ENCODE measurements around the gene TPRN.

Gene TPRN

DNA sequence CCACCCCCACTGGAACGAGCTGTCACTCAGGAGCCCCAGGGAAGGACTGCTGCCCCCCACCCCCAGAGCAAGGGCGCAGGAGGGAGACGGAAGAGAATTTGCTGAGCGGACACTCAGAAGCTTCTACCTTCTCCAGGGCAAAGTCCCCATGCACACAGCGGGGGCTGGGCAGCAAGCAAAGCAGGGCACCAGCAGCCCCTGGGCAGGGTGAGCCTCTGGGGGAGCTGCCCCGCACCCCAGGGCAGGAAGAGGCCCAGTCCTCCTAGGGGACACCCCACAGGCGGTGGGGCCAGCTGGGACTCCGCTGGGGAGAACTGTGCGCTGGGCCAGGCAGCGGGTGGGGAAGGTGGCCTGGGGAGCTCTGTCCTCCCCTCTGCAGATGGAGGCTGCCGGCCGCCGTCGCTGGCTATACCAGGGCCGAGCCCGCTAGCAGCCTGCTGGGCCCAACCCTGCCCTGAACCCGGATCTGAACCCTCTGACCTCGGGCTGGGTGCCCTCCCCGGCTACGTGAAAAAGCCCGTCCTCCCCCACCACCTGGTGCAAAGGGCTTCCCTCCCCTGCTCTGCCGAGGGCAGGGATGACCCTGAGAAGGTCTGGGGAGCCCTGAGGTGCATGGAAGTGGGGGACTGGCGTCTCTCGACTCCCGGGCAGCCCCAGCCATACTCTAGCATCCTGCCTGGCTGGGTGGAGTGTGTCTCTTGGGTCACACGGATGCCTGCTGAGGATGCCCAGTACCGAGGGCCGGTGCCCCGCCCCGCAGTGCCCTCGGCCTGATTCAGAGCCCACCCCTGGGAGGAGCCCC is 29.6 kb upstream of the TPRN start:
- TF ChIP-seq POLR2AphosphoS5 (IDR thresholded peaks at IDR 0.05; ENCODE audit: low read depth, low read length) = no peak
- TF ChIP-seq, protein P1, sequence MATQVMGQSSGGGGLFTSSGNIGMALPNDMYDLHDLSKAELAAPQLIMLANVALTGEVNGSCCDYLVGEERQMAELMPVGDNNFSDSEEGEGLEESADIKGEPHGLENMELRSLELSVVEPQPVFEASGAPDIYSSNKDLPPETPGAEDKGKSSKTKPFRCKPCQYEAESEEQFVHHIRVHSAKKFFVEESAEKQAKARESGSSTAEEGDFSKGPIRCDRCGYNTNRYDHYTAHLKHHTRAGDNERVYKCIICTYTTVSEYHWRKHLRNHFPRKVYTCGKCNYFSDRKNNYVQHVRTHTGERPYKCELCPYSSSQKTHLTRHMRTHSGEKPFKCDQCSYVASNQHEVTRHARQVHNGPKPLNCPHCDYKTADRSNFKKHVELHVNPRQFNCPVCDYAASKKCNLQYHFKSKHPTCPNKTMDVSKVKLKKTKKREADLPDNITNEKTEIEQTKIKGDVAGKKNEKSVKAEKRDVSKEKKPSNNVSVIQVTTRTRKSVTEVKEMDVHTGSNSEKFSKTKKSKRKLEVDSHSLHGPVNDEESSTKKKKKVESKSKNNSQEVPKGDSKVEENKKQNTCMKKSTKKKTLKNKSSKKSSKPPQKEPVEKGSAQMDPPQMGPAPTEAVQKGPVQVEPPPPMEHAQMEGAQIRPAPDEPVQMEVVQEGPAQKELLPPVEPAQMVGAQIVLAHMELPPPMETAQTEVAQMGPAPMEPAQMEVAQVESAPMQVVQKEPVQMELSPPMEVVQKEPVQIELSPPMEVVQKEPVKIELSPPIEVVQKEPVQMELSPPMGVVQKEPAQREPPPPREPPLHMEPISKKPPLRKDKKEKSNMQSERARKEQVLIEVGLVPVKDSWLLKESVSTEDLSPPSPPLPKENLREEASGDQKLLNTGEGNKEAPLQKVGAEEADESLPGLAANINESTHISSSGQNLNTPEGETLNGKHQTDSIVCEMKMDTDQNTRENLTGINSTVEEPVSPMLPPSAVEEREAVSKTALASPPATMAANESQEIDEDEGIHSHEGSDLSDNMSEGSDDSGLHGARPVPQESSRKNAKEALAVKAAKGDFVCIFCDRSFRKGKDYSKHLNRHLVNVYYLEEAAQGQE (IDR thresholded peaks at IDR 0.05; ENCODE audit: insufficient read depth in 1 of 2, low read depth in 2 of 2, low read length in 2 of 2) = no peak
- TF ChIP-seq TAF1 (IDR thresholded peaks at IDR 0.05; ENCODE audit: borderline replicate concordance, insufficient read depth, low read length) = no peak
- no peak for TF ChIP-seq SIN3A (IDR thresholded peaks at IDR 0.05; ENCODE audit: borderline replicate concordance, insufficient read depth, low read length)
- no peak for TF ChIP-seq FOXP2 (optimal IDR thresholded peaks at IDR 0.05; ENCODE audit: borderline replicate concordance, extremely low read depth, extremely low read length, insufficient read depth)

DNA sequence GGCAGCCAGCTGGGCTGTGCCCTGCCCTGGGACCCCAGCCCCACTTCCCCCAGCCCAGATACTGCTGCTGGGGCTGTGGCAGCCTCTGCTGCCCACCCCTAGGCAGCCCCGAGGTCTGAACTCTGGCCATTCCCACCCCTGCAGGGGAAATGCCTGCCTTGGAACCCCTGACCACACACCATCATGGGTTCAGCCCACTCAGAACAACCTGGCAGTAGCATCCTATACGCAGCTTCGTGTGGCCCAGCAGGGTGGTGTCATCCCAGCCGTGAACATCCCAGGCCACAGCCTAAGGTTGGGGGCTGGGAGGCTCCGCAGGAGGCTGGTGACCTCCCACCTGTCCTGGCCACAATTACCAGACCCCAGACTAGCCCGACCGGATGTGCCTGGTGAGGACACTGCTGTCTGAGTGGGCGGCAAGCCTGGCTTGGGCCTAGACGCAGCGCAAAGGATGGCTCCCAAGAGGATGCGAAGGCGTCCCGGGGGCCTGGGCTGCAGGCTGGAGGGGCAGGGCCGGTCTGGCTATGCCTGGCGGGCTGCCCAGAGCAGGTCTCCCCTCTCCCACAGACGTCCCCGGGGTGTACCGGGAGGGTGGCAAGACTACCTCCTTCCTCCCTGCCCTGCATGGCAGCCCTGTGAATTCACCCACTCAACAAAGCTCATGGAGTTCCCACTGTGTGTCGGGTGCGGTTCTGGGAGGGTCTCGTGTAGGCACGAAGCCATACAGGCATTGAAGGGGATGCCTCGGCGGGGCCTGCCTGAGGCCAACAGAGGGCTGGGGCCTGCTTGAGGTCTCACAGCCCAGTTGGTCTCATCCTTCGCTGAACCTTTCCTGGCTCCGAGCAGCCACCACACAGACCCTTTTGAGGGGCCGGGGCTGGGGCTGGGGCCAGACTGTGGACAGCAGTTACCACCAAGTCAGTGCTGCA is 28.7 kb upstream of the TPRN start:
- TF ChIP-seq, protein P1 (IDR thresholded peaks at IDR 0.05; ENCODE audit: insufficient read depth in 1 of 2, low read depth in 2 of 2, low read length in 2 of 2) = no peak
- no peak for TF ChIP-seq TAF1 (IDR thresholded peaks at IDR 0.05; ENCODE audit: borderline replicate concordance, insufficient read depth, low read length)
- no peak for TF ChIP-seq FOXP2 (optimal IDR thresholded peaks at IDR 0.05; ENCODE audit: borderline replicate concordance, extremely low read depth, extremely low read length, insufficient read depth)
- TF ChIP-seq SIN3A (IDR thresholded peaks at IDR 0.05; ENCODE audit: borderline replicate concordance, insufficient read depth, low read length) = no peak
- no peak for TF ChIP-seq POLR2AphosphoS5 (IDR thresholded peaks at IDR 0.05; ENCODE audit: low read depth, low read length)

DNA sequence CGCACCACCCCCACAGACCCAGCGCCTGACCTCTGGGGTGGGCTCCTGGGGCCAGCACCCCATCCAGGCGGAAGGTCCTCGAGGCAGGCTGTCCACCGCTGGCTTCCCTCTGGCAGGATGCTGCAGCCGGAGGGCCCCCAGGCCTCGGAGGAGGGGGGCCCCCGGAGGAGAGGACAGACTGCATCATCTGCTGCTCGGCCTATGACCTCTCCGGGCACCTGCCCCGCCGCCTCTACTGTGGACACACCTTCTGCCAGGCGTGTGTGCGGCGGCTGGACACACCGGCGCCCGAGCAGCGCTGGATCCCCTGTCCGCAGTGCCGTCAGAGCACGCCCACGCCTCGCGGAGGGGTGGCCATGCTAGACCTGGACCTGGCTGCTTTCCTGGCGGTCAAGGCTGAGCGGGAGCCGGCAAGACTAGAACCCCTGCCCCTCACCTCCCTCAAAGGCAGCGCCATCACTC is 28.0 kb upstream of the TPRN start:
- TF ChIP-seq TAF1 (IDR thresholded peaks at IDR 0.05; ENCODE audit: borderline replicate concordance, insufficient read depth, low read length) = no peak
- TF ChIP-seq, protein P1 (IDR thresholded peaks at IDR 0.05; ENCODE audit: insufficient read depth in 1 of 2, low read depth in 2 of 2, low read length in 2 of 2) = no peak
- TF ChIP-seq SIN3A (IDR thresholded peaks at IDR 0.05; ENCODE audit: borderline replicate concordance, insufficient read depth, low read length) = no peak
- TF ChIP-seq POLR2AphosphoS5 (IDR thresholded peaks at IDR 0.05; ENCODE audit: low read depth, low read length) = no peak
- TF ChIP-seq FOXP2 (optimal IDR thresholded peaks at IDR 0.05; ENCODE audit: borderline replicate concordance, extremely low read depth, extremely low read length, insufficient read depth) = no peak

DNA sequence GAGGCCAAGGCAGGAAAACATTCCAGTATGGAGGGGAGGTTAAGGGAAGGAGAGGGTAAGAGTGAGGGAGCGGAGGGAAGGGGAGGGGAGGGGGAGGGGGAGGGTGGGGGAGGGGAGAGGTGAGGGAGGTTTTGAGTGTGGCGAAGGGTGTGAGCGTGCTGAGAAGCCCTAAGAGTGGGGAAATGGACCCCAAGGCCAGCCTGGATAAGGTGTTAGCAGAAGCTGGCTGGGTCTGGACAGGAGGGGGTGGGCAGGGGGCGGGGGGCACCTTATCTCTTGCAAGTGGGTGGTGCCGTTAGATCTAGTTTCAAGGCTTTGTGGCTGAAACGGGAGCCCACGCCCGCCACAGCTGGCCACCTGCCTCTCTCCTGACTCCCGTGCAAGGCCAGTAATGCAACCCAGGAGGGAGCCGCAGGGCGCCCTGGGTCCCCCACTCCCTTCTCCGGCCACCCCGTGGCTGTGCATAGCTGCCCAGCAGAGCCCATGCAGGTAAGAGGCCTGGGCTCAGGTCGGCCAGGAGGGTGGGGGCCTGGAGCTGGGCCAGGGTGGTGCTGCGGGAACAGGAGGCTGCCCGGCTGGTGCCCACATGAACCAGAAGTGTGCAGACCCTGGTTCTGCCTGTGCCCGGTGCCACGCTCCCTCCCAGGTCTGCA is 27.4 kb upstream of the TPRN start:
- TF ChIP-seq POLR2AphosphoS5 (IDR thresholded peaks at IDR 0.05; ENCODE audit: low read depth, low read length) = no peak
- TF ChIP-seq, protein P1 (IDR thresholded peaks at IDR 0.05; ENCODE audit: insufficient read depth in 1 of 2, low read depth in 2 of 2, low read length in 2 of 2) = no peak
- TF ChIP-seq FOXP2 (optimal IDR thresholded peaks at IDR 0.05; ENCODE audit: borderline replicate concordance, extremely low read depth, extremely low read length, insufficient read depth) = no peak
- TF ChIP-seq TAF1 (IDR thresholded peaks at IDR 0.05; ENCODE audit: borderline replicate concordance, insufficient read depth, low read length) = no peak
